AG10803 (cell line): ENCODE measurements around the gene PAPSS1.

Experiments used
- DNase-seq: peaks from one replicate; pipeline ENCODE4 v3.0.0; 2010; ENCODE audit warnings: low read depth
- H3K4me3 ChIP-seq: 2 replicates; pipeline ENCODE4 v1.5.1; 2011; ENCODE audit warnings: mild to moderate bottlenecking, low read length, control low read depth
- TF ChIP-seq, protein P1 (sequence below): conservative IDR thresholded peaks from 2 replicates; pipeline ENCODE4 v1.5.1; 2011; ENCODE audit warnings: mild to moderate bottlenecking, low read length, control low read depth, inconsistent platforms

The PAPSS1 gene

GRCh38 chr4:107747748-107748486, 27.9 kb upstream of the PAPSS1 start:
- no peak overlapping the region for H3K4me3 ChIP-seq
- no peak for DNase-seq
- TF ChIP-seq, protein P1, sequence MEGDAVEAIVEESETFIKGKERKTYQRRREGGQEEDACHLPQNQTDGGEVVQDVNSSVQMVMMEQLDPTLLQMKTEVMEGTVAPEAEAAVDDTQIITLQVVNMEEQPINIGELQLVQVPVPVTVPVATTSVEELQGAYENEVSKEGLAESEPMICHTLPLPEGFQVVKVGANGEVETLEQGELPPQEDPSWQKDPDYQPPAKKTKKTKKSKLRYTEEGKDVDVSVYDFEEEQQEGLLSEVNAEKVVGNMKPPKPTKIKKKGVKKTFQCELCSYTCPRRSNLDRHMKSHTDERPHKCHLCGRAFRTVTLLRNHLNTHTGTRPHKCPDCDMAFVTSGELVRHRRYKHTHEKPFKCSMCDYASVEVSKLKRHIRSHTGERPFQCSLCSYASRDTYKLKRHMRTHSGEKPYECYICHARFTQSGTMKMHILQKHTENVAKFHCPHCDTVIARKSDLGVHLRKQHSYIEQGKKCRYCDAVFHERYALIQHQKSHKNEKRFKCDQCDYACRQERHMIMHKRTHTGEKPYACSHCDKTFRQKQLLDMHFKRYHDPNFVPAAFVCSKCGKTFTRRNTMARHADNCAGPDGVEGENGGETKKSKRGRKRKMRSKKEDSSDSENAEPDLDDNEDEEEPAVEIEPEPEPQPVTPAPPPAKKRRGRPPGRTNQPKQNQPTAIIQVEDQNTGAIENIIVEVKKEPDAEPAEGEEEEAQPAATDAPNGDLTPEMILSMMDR: no peak

DNA sequence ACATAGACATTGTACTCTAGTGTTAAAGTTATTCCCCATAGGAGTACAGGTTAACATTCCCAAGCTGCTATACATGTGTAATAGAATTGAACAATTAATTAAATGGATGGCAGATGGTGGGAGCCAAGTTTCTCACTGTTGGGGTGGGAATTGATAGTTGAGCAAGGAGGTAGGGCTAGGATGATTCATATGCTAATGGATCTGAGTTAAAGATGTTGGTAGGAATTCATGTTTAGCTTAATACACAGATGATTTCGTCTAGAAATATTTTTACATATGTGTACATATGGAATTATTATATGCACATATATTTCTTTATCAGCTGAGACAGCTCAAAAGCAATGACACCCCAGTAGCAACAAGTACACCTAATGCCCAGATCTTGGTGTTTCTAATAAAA, 26.1 kb upstream of the PAPSS1 start:
- no peak overlapping the region for H3K4me3 ChIP-seq
- no peak for DNase-seq
- TF ChIP-seq, protein P1: no peak

DNA sequence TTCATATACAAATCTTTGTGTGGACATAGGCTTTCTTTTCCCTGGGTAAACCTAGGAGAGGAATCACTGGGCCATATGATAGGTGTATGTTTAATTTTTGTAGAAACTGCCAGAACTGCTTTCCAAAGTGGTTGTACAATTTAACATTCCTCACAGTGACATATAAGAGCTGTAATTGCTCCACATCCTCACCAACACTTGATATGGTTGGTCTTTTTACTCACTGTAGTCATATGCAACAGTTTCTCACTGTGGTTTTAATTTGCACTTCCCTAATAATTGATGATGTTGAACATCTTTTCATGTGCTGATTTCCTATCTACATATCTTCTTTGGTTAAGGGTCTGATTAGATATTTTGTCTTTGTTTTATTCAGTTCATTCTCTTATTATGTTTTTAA, 24.5 kb upstream of the PAPSS1 start:
- no peak for DNase-seq
- TF ChIP-seq, protein P1: no peak
- no peak overlapping the region for H3K4me3 ChIP-seq

- no peak overlapping the region for H3K4me3 ChIP-seq
- DNase-seq: no peak
- TF ChIP-seq, protein P1: no peak
Observed at GRCh38 chr4:107743532-107743931, 23.5 kb upstream of the PAPSS1 start.

DNA sequence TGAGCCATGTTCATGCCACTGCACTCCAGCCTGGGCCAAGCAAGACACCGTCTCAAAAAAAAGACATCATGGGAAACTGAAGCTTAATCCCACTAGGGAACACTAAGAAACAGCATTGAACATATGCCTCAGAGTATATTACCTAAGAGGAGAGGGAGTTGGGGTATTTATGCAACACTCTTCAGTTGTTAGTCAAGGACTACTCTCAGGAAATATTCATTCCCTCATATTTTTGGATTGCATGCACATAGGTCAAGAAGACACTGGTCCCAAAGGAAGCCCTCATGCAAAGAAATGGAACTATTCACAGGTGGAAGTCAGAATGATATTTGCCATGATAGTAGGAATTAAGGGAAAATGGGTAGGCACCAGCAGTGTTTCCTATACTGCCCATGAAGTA, 22.8 kb upstream of the PAPSS1 start:
- DNase-seq: no peak
- no peak overlapping the region for H3K4me3 ChIP-seq

GRCh38 chr4:107742196-107742595, 22.2 kb upstream of the PAPSS1 start:
- TF ChIP-seq, protein P1: no peak
- no peak overlapping the region for H3K4me3 ChIP-seq
- no peak for DNase-seq

More for the DNA sequence above, 22.8 kb upstream of the PAPSS1 start:
- TF ChIP-seq, protein P1: no peak

- TF ChIP-seq, protein P1: no peak
- DNase-seq: peak; percentile 64
- no peak overlapping the region for H3K4me3 ChIP-seq
Observed at GRCh38 chr4:107740950-107741701, 21.1 kb upstream of the PAPSS1 start.
